ENCODE data around the gene HSPG2.

GRCh38 chr1:21799730-21800129 lies 137.4 kb downstream of the HSPG2 start:
- TF ChIP-seq MAX (IDR thresholded peaks at IDR 0.05) (no peak), EGR1 (IDR thresholded peaks at IDR 0.05) (no peak), CREB1 (IDR thresholded peaks at IDR 0.05; ENCODE audit: low read depth) (no peak), EP300 (IDR thresholded peaks at IDR 0.05; ENCODE audit: borderline replicate concordance) (no peak), TEAD4 (IDR thresholded peaks at IDR 0.05) (no peak), NFIC (IDR thresholded peaks at IDR 0.05) (no peak), USF1 (IDR thresholded peaks at IDR 0.05) (no peak)
